Stimulated activated CD8-positive, alpha-beta memory T cell treated with anti-CD3 and anti-CD28 coated beads, Interleukin-12 subunit alpha, Interleukin-12 subunit beta, amount 100 ng/mL, for 4 hours (primary cell): ENCODE measurements around the gene SHANK1.
"Not testable (repeated sequence)": the region's sequence is repeated elsewhere in the genome, so short reads cannot be mapped to it uniquely, and the experiment has no call there.

Source experiments
- DNase-seq: peaks from one replicate; pipeline ENCODE4 v3.0.0-alpha.2; 2020; ENCODE audit warnings: low read depth

Gene SHANK1

DNA sequence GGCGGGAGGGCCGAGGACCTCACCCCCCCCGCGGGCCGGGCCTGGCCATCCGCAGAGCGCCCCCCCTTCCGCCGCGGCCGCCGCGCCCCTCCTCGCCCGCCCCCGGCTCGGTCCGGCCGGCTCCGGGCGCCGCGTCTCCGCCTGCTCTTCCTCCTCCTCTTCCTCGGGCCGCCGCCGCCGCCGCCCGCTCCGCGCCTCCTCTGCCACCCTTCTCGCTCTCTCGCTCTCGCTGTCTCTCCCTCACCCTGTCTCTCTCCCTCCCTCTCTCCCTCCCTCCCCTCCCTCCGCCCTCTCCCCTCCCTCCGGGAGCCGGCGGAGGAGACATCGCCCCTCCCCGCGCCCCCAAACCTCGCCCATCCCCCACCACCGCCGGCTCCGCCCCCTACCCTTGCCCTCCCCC is at the start of gene SHANK1:
Gene SHANK1 (minus strand): TSS at position 237 of the 400 bp plus-strand sequence. CDS start 2,883 bp downstream, outside the sequence.
- no peak for DNase-seq

DNA sequence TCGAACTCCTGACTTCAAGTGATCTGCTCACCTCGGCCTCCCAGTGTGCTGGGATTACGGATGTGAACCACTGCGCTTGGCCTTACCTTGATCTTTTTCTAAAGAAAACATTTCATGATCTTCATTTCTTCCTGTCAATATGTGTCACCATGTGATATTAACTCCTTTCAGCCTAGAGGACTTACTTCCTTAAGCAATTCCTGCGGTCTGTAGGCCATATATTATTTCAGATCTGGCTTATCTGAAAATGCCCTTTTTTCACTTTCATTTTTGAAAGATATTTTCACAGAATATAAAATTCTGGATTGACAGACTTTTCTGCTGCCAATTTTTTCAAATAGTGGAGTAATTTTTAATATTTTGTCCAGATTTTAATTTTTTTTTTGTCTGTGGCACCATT is 48.7 kb upstream of the SHANK1 start:
- DNase-seq: no peak

DNA sequence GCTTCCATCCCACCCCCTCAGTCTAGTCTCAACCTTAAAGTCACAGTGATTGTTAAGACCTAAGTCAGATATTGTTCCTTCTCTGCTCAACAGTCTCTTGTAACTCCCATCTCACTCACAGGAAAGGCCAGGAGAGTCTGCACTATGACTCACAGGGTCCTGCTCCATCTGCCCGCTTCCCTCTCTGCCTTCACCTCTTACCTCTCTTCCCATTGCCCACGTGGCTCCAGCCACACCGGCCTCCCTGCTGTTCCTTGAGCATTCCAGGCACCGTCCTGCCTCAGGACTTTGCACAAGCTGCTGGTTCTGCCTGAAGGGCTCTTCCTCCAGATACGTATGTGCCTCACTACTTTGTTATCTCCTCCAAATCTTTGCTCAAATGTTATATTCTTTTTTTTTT is 47.7 kb upstream of the SHANK1 start:
- not testable (repeated sequence) for DNase-seq

DNA sequence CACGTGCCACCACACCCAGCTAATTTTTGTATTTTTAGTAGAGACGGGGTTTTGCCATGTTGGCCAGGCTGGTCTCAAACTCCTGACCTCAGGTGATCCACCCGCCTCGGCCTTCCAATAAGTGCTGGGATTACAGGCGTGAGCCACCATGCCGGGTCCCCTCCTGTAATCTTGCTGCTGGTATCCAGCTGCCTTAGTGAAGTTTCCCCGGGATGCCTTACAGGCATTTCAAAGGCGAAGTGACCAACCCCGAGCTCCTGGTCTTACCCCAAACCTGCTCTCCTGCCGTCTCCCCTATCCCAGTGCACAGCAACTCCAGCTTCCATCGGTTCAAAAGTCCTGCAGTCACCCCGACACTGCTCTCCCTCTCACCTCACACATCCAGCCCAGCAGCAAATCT is 47.1 kb upstream of the SHANK1 start:
- DNase-seq: not testable (repeated sequence)

DNA sequence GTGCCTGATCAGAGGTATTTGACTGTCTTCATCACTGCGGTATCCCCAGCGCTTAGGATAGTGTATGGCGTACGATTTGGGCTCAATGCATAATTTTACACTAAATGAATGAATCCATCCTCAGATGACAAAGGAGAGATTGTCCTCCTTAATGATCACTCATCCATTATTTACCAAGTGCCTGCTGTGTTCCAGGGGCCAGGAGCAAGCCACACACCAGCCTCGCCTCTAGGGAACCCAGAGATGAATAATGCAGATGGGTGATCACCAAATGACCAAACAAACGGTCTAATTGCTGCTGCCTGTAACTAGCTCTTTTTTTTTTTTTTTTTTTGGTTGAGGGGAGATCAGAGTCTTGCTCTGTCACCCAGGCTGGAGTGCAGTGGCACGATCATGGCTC is 44.8 kb upstream of the SHANK1 start:
- DNase-seq: no peak

DNA sequence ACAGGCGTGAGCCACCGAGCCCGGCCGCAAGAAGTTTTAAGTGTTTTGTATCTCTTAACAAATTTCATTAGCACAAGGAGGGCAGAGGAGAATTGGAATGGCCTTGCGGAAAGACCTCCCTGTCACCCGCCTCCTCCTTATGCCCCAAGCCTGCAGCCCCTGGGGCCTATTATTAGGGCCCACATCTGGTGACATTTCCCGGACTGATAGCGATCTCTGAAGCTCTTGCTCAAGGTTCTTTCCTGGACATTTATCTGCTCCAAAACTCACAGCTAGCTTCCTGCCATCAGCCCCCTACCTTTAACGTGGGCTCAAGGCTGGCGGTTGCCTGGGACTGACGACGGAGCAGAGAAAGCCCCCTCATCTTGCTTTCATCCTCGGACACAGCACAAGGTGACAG is 43.9 kb upstream of the SHANK1 start:
- not testable (repeated sequence) for DNase-seq

DNA sequence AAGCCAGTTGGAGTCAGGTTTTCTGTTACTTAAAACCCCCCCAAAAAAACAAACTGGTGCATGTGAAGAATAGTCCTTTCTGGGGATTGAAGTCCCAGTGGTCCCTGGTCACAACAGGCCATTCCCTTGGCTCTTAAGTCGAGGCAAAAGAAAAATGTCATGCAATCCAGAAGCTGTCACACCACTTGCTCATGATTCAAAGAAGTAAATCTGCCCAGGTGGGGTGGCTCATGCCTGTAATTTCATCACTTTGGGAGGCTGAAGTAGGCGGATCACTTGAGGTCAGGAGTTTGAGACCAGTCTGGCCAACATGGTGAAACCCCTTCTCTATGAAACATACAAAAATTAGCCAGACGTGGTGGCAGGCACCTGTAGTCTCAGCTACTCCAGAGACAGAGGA is 41.9 kb upstream of the SHANK1 start:
- DNase-seq: not testable (repeated sequence)

DNA sequence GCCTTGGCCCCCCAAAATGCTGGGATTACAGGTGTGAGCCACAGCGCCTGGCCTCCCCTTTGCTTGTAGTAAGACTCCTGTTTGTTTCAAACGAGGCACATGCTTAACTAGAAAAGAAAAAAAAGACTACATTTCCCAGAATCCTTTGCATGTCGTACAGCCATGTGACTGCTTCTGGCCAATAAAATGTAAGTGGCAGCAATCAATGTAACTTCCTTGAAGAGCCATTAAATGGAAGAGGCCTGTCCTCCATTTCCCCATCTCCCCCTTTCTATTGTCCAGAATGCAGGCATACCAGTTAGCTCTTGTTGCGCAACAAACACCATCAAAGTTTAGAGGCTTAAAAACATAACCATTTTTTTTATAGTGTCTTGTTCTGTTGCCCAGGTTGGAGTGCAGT is 40.3 kb upstream of the SHANK1 start:
- DNase-seq: no peak

DNA sequence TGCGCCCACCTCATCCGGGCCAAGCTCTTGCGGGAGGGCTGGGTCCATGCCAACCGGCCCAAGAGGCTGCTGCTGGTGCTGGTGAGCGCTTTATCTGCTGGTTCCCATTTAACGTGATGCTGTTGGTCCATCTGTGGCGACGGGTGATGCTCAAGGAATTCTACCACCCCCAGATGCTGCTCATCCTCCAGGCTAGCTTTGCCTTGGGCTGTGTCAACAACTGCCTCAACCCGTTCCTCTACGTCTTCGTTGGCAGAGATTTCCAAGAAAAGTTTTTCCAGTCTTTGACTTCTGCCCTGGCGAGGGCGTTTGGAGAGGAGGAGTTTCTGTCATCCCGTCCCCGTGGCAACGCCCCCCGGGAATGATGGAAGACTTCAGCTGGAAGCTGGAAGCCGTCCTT is 39.5 kb upstream of the SHANK1 start:
- DNase-seq: not testable (repeated sequence)

DNA sequence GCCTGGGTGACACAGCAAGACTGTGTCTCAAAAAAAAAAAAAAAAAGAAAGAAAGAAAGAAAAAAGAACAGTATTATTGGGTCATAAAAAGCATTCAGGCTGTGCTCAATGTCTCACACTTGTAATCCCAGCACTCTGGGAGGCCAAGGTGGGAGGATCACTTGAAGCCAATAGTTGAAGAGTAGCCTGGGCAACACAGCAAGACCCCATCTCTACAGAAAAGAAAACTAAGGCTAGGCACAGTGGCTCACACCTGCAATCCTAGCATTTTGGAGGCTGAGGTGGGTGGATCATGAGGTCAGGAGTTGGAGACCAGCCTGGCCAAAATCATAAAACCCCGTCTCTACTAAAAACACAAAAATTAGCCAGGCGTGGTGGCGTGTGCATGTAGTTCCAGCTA is 38.0 kb upstream of the SHANK1 start:
- DNase-seq: not testable (repeated sequence)

DNA sequence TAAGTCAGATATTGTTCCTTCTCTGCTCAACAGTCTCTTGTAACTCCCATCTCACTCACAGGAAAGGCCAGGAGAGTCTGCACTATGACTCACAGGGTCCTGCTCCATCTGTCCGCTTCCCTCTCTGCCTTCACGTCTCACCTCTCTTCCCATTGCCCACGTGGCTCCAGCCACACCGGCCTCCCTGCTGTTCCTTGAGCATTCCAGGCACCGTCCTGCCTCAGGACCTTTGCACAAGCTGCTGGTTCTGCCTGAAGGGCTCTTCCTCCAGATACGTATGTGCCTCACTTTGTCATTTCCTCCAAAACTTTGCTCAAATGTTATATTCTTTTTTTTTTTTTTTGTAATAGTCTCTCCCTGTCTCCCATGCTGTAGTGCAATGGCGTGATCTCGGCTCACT is 36.6 kb upstream of the SHANK1 start:
- not testable (repeated sequence) for DNase-seq

DNA sequence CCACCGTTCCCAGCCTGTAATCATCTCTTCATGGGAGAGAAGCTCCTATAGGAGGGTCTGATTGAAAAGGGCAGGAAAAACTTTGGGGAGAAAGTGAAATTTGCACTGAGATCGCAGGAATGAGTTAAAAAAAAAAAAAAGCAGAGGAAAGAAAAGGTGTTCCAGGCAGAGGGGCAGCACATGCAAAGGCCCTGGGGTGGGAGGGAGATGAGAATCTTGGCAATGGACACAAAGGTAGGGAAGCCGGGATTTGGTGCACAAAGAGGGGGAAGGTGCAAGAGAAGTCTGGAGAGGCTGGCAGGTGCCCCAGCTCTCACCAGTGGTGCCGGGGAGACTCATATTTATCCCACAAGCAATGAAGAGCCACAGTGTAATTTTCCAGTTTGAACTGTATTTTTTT is 34.3 kb upstream of the SHANK1 start:
- DNase-seq: no peak

DNA sequence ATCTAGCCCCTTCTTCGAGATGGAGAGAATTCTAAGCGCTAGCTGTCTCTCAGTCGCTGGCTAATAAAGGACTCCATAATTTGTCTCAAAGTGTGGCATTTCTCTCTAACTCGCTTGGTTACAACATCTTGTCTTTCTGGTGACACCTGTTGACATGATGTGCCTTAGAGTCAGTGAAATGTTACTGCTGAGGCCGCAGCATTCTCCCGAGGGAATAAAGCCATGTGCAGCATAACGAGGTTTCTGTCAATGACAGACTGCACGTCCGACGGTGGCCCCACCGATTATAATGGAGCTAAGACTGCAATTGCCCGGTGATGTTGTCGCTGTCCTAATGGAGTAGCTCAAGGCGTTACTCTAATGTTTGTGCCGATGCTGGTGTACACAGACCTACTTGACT is 30.4 kb upstream of the SHANK1 start:
- no peak for DNase-seq

DNA sequence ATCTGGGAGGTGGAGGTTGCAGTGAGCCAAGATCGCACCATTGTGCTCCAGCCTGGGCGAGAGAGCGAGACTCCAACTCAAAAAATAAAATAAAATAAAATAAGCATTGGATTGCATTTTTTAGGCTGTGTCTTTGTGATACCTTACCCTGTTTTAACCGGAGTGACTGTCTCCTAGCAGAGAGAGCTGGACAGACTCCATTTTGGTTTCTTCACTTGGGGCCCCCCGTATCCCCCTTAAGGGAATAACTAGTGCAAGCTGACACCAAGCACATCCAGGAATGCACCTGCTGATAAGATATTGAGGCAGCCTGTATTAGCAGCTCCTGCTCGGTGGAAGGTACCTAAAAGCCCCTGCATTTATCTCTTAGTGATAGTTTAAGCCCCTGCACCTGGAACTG is 29.9 kb upstream of the SHANK1 start:
- DNase-seq: no peak

DNA sequence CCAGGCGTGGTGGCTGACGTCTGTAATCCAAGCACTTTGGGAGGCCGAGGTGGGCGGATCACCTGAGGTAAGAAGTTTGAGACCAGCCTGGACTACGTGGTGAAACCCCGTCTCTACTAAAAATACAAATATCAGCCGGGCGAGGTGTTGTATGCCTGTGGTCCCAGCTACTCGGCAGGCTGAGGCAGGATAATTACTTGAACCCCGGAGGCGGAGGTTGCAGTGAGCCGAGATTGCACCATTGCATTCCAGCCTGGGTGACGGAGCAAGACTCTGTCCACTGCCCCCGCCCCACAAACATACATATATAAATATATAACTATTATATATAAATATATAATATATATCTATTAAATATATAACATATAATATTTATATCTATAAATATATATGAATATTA is 27.5 kb upstream of the SHANK1 start:
- DNase-seq: not testable (repeated sequence)

DNA sequence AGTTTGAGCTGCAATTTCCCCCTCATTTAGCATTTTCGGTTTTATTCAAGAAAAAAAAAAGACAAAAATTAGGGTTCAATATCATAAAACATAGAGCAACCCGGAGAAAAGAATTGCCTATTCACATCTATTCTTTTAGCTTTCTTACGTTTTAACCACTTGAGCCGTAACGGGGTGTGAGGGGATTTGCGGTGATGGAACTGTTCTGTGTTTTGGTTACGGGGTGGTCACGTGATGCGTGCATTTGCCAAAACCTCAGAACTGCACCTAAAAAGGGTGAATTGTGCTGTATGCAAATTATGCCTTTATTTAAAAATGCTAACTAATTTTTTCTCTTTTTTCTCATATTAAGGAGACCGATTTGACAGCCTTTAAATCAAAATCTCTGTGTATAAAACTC is 25.6 kb upstream of the SHANK1 start:
- no peak for DNase-seq

DNA sequence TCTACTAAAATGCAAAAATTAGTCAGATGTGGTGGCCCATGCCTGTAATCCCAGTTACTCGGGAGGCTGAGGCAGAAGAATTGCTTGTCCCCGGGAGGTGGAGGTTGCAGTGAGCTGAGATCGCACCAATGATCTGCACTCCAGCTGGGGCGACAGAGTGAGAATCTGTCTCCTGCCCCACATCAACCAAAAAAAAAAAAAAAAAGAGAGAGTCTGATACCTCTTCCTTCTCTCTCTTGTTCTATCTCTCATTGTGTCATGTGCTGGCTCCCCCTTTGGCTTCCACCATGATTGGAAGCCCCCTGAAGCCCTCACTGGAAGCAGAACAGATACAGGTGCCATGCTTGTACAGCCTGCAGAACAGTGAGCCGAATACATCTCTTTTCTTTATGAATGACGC is 23.9 kb upstream of the SHANK1 start:
- no peak for DNase-seq

DNA sequence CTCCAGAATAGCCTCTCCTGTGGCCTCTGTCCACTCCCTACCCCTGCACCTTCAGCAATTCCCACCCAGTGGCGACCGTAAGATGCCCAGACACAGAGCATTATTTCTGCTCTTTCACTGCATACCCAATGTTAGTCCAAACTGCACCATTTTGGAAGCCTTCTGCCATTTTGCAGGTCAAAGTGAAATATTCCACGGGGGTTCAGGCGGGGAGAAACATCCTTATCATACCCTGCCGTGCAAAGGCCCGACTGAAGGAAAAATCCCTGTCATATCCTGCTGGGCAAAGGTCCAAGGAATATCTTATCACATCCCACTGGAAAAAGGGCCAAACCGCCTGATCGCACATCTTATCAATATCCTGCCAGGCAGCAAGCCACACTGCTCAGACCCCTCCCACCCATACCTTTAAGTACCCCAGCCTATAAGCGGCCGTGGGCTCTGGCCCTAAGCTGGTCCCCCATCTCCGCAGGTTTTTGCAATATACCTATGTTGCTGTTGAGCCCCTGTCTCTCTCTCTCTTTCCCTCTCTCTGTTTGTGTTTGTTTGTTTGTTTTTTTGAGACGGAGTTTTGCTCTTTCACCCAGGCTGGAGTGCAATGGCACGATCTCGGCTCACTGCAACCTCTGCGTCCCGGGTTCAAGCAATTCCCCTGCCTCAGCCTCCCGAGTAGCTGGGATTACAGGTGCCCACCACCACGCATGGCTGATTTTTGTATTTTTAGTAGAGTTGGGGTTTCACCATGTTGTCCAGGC is 21.8 kb upstream of the SHANK1 start:
- no peak for DNase-seq

DNA sequence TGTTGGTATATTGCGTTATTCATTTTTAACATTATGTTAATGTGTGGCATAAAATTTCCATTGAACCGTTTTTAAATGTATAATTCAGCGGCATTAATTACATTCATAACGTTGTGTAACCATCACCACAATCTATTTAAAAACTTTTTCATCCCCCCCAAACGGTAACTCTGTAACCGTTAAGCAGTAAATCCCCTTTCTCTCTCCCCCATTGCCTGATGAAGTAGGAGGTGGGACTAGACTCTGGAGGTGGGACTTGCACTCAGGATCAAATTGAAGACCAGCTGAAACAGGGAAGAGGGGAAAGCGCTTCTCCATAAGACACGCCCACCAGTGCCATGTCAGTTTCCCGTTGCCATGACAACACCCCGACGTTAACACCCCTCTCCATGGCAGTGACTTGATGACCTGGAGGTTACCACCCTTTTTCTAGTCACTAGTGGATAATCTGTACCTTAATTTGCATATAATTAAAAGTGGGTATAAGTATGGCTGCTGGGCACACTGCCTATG is 20.4 kb upstream of the SHANK1 start:
- DNase-seq: no peak

DNA sequence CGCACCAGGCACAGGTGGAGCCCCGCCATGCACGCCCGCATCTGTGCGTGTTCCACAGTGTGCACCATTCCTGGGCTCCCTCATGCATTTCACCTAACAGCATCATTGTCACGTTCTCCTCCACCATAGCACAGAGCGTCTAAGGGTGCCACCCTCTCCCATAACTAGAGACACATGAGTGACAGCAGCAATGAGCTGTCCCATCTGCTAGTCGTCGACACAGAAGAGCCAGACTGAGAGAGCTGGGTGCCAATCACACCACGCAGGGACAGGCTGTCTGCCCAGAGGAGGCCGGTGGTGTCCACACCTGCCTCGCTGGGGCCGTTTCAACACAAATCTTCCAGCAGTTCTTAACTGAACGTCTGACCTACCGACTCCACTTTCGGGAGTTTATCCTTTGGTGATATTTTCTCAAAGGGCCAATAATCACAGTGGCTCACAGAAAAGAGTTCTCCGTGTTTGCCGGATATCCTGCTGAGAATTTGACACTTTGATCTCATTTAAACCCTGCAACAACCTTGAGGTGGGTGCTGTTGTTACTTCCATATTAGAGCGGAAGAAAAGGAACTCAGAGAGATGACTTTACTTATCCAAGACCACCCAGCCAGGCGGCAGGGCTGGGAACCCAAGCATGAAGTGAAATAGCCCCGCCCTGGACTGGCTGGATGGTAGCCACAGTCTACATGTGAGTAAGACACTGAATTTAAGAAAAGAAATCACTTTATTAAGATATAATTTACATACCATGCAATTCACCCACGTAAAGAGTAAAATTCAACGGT is 19.7 kb upstream of the SHANK1 start:
- no peak for DNase-seq

DNA sequence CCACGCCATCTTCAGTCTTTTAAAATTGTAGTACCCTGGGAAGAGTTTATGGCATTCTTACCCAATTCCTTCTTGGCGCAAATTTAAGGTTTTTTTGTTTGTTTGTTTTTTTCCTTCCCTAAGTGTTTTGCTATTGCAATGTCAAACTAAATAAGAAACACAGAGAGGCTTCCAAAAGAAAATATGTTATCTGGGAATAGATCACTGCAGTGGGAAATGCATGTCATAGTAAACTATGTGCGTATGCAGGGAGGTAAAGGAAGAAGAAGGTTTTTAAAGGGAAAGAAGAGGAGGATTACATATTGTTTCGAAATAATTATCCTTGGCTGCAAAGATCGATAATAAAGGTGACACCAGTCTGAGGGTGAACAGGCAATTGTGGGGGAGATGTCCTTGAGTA is 16.7 kb upstream of the SHANK1 start:
- DNase-seq: no peak

DNA sequence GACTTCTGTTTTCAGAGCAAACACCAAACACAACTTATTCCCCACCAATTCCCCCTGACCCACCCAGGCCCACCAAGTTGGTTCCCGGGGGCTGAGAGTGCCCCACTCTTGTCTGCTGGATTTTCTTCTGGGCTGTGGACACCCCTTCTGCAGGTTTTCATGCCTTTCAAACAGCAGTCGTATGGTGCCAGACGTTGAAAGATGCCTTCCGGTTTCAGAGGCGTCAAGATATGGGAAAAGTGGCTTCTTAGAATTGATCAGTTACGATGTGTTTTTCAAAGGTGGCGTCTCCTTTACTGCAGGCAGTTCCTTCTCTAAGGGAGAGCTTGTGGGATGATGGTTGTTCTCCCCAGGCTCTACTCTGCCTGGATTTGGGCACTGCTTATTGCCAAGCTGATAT is 16.3 kb upstream of the SHANK1 start:
- DNase-seq: no peak

DNA sequence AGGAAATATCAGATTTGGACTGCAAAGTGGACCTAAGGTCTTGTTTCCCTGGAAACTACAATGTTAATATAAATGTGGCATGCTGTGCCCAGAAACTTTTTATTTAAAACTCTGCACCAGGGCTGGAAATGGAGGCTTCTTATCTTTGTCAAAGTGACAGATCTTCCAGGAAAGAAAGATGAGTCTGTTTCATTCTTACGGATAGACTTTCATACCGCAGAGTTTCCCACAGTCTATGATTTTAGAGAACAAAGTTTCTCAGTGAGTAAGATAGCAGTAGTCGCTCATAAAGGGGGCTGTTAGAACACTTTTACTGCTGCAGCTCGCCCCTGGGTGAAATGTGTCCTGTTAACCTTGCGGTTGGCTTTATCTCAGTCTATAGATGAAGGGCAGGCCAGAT is 10.3 kb upstream of the SHANK1 start:
- DNase-seq: no peak
